NCI-H1092 treated with DMSO at 0.1 percent for 48 hours (cell line): ENCODE results near the gene ING5.

Experiments
- DNase-seq: peaks from one replicate; lab custom pipeline; 2025; lab: John Stamatoyannopoulos, UW

Gene ING5

DNA sequence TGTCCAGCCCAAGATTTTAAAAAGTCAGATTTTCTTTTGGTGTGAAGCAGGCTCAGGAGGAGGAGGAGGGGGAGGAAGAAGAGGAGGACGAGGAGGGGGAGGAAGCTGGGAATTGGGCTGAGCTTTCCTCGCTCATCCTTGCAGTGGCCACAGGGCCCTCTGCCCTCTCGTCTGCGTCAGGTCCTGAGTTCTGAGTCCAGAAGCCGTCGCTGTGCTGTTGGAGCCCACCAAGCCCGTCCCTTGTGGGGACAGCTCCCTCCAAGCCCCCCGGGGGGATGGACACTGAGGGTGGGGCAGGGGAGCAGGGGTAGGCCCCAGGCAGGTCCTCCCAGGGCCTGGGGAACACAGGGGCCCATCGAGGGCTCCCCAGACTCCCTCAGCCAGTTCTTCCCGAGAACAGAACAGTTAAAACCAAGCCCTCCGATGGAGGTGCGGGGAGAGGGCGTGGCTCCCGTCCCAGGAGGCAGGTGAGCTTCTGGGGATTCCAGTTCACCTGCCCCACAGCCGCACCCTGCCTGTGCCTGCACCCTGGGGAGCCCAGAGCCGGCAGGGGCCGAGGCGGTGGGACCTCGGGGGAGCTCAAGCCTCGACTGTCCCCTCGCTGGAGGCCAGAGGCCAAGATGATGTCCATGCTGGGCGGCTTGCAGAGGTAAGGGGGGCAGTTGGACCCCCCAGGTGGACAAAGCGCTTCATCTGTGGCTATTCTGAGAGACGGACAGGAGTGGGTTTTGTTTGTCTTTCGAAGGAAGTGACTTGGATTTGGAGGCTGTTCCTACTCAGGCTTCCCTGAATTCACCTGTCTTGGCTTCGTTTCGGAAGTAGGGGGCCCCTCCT is 74.7 kb downstream of the ING5 start, which contains the start of gene GAL3ST2:
Gene GAL3ST2, plus strand, starts transcription at position 487 of the 834 bp plus-strand sequence. Its CDS starts 134 bp downstream, at position 621.
- no peak for DNase-seq

DNA sequence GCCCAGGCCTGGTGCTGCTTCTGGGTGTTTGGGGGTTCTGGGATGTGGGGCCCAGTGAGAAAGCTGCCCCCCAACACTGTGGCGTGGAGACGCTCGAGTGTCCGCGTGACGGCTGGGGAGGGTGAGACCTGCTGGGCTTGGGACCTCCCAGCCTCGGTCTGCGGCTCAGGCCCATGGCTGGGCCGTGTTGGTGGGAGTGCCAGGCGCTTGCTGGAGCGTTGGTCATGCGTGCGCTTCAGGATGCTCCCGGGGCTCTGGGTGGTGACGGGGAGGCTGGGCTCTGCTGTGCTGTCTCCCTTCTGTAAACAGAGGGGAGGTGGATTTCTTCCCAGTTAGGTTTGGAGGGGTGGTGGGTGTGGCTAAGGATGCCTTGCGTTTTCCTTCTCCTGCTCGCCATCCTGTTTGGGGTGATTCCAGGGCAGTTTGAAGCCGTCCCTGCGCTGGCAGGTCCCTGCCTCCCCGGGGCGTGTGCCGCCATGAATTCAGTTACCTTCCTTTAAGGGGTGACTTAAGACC is 75.4 kb downstream of the ING5 start:
- DNase-seq, result no peak

DNA sequence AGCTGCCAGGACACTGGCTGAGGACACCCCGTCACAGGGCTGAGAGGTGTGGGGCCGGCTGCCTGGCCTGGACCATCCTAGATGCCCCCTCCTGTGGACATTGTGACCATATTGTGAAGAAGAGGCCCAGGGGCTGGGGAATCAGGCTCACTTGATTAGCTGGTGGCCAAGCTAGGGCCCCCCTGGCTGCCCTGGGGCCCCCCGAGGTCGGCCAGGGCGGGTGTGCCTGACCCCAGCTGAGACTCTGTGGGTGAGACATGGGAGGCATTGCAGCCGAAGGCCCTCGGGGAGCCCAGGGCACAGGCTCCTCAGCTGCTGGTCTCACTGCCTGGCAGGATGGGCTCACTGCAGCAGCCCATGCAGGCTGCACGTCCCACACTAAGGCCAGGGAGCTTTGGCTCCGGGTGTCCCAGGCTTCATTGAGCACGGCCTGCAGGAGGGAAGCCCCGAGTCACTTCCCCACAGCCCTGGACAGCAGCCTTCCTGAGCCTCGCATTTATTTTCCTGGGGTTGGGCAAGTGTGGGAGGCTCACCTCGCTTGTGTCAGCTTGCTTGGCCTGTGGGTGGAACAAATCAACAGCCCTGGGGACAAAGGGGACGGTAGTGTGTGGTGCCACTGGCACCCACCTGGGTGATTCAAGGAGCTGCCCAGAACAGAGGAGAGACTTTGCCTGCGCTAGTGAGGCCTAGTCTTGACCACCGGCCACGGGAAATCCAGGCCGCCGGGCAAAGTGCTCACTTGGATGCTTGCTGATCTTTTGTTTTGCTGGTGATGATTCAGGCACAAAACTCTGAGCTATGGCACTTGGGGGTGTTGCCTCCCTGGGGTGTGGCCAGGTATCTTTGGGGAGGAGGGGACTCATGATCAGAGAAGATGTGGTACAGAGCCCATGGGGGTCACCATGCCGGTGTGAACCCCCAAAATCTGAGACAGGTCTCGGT is 76.1 kb downstream of the ING5 start:
- no peak for DNase-seq
